HG02623 (cell line): Measurements from ENCODE around the gene VPS11.
"Not testable (repeated sequence)": the region's sequence is repeated elsewhere in the genome, so short reads cannot be mapped to it uniquely, and the experiment has no call there.

Experiments used
- ATAC-seq: cut with Tn5 transposase; IDR thresholded peaks from one replicate; pipeline ENCODE4 v1.9.1; 2021; ENCODE audit warnings: moderate library complexity; ENCODE audit not compliant: unreplicated experiment

VPS11 gene

DNA sequence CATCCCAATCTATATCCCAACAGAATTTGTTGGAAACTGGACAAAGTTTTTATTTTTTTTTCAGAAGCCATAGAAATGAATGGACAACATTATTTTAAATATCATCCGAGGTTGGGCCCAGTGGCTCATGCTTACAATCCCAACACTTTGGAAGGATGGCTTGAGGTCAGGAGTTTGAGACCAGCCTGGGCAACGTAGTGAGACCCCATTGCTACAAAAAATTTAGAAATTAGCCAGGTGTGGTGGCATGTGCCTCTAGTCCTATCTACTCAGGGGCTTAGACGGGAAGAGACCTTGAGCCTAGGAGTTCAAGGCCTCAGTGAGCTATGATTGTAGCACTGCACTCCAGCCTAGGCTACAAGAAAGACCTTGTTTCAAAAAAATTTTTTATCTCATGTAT is 32.8 kb upstream of the VPS11 start:
- no peak for ATAC-seq

DNA sequence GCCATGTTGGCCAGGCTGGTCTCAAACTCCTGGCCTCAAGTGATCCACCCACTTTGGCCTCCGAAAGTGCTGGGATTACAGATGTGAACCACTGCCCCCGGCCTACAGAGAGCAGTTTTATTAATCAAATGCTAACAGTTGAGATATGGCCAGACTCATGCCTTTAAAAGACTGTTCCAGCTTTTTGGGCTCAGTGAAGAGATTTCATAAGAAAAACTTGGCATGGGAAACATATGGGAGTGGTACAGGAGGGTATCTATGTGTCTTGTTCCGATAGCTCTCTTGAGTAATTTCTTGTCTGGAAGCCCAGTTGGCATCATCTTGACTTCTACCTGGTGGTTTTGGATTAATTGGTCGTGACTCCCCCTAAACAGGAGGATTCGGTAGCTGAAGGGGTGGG is 28.7 kb upstream of the VPS11 start:
- ATAC-seq, result no peak

DNA sequence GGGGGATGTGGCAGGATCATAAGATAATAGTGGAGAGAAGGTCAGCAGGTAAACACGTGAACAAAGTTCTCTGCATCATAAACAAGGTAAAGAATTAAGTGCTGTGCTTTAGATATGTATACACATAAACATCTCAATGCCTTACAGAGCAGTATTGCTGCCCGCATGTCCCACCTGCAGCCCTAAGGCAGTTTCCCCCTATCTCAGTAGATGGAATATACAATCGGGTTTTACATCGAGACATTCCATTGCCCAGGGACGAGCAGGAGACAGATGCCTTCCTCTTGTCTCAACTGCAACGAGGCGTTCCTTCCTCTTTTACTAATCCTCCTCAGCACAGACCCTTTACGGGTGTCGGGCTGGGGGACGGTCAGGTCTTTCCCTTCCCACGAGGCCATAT is 28.1 kb upstream of the VPS11 start:
- not testable (repeated sequence) for ATAC-seq

DNA sequence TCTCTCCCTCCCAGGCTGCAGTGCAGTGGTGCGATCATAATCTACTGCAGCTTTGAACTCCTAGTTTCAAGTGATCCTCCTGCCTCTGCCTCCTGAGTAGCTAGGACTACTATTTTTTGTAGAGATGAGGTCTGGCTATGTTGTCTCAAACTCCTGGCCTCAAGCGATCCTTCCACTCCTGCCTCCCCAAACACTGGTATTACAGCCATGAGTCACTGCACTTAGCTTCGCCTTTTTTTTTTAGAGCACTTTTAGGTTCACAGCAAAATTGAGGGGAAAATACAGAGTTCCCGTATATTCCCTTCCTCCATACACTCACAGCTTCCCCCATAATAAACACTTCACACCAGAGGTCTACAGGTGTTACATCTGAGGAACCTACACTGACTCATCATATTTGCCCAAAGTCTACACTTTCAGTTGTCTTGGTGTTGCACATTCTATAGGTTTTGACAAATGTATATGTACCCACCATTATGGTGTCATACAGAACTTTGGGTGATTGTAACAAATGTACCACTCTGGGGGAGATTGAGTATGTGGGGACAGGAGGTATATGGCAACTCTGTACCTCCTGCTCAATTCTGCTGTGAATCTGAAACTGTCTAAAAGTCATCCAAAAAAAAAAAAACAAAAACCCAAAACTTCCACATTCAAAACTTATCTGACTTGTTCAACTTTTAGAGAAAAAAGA is 25.6 kb upstream of the VPS11 start:
- no peak for ATAC-seq

DNA sequence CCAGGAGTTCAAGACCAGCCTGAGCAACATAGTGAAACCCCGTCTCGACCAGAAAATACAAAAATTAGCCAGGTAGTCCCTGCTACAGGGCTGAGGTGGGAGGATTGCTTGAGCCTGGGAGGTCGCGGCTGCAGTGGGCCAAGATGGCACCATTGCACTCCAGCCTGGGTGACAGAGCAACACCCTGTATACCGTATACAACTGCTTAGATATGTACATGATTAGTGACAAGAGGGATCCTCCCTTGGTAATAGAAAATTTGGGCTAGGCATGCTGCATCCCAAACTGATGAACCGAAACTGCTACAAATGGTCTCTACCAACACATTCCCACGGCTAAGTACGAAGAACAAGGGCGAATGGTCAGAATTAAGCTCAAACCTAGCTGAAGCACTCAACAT is 24.7 kb upstream of the VPS11 start:
- no peak for ATAC-seq

- no peak for ATAC-seq
These were observed 22.9 kb upstream of the VPS11 start for GRCh38 chr11:119044708-119045107.

GRCh38 chr11:119046489-119046888 is 21.1 kb upstream of the VPS11 start:
- ATAC-seq, result no peak

DNA sequence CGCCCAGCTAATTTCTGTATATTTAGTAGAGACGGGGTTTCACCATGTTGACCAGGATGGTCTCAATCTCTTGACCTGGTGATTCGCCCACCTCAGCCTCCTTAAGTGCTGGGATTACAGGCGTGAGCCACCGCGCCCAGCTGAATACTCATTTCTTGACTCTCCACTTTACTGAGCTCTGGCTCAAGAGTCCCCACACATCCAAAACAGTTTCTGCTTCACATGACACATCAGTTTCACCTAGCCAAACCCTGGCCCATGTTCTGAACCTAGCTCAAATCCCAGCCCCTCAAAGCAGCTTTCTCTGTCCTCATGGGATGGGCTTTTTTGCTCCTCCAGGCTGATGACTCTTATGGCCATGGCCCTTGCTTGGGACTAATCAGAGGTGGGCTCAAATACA is 20.4 kb upstream of the VPS11 start:
- ATAC-seq, result no peak

GRCh38 chr11:119048644-119049043 is 19.0 kb upstream of the VPS11 start:
- no peak for ATAC-seq

DNA sequence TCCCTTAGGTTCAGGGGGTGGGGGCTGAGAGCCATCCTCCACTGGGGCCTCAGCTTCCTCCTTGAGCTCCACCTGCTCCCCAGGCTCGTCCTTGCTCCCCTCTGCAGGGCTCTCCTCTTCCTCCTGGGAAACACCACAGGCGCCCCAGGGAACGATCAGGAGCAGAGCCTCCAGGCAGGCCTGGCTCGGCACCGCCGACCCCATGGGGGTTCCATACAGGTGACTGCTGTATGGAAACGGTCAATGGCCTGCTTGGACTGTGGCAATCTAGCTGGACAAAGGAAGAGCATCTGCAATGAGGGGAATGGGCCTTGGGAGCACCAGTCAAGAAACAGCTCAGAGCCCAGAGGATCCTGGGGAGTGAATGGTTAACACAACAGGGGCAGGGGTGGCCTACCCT is 18.5 kb upstream of the VPS11 start:
- ATAC-seq, result no peak

GRCh38 chr11:119051440-119052162 is 16.0 kb upstream of the VPS11 start:
- peak; percentile 38 for ATAC-seq

DNA sequence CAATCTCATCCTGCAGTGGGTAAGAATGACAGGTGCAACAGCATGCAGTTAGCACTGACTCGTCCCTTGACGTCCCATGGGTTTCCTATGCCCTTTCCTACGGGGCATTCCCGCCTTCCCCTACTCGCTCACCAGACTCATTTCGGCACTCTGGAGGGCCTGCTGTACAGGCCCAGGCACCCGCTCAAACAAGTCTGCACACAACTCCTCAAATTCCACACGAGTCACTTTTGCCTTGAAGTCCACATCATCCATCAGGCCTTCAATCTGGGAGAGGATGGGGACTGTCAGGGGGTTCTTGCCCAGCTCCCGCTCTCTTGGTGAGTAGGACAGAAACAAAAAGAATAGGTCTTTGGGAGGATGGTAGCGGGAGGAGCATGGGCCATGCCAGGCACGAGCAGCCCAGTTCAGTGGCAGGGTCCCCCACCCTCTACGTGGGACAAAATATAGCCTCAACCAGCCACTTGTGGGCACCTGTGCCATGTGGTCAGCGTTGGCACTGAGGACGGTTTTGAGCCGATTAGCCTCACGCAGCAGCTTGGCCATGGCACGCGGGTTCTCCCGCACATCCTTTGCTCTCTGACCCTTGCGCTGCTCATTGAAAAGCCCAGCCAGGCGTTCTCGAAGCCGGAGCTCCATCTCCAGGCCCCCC is 15.3 kb upstream of the VPS11 start:
- ATAC-seq, result no peak

- ATAC-seq, result no peak
These were observed 13.2 kb upstream of the VPS11 start for GRCh38 chr11:119054418-119054817.

- ATAC-seq, result no peak
These were observed 11.7 kb upstream of the VPS11 start for GRCh38 chr11:119055901-119056300.

- ATAC-seq, result no peak
These were observed 11.1 kb upstream of the VPS11 start for GRCh38 chr11:119056421-119056999.

- ATAC-seq, result peak; percentile 87
These were observed 10.4 kb upstream of the VPS11 start, which contains the start of gene HYOU1 for GRCh38 chr11:119057000-119057769. Gene HYOU1, minus strand, starts transcription at chr11:119057205. Its CDS starts 1,045 bp downstream, at chr11:119056160.

- ATAC-seq, result not testable (repeated sequence)
These were observed 8.5 kb upstream of the VPS11 start for GRCh38 chr11:119059128-119059527.

- ATAC-seq, result no peak
These were observed 6.4 kb upstream of the VPS11 start for GRCh38 chr11:119061256-119061655.

- no peak for ATAC-seq
These were observed 4.8 kb upstream of the VPS11 start for GRCh38 chr11:119062779-119063178.

DNA sequence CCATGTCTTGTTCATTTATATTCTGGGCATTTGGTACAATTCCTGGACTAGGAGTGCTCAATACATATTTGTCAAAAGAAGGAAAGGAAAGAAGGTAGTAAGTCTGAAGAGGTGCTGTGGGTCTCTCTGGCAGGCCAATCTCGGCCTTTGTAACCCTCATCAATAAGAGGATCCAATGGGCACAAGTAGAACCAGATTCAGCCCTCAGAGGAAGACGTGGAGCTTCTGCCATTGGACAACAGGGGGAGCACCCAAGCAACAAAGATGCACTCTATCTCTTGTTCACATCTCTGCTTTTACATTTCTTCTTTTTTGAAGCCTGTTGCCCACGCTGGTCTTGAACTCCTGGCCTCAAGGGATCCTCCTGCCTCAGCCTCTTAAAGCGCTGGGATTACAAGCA is 2.2 kb upstream of the VPS11 start:
- ATAC-seq, result no peak

- no peak for ATAC-seq
These were observed 10.2 kb downstream of the VPS11 start for GRCh38 chr11:119077839-119078238.
